ENCODE measurements around the gene RABEPK.

DNA sequence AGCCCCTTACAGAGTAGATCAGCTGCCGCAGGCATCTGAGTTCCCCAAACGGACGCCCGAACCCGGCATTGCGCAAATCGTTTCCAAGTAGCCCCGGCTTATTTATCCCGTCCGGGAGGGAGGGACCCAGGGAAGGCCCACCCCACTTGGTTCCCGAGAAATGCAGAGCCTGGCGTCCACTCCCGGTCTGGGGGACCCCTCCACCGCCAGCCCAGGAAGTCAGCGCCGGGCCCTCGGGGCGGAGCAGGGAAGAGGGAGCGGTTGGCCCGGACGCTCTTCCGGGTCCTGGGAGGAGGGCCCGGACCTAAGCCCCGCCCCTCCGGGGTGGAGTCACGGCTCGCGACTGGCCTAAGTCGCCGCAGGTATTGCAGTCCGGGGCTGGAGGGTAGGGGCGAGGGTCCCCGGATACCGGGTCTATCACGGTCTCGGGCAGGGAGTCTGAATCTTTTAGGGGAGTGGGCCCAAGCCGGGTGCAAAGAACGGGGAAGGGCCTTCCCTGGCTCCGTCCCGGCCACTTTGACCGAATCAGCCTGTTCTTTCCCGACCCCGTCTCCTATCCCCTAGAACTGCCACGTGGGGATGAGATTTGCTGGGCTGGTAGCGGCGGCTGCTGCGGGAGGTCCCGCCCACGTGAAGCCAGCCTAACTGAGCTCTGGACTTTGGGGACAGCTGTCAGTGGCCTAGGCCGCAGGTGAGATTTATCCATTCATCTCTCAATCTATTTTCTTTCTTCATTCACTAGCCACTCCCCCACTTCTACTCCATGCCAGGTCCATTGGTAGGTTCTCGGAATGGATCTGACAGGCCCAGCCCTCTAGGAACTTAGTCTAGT is at the start of gene RABEPK:
- TF ChIP-seq, protein P1, sequence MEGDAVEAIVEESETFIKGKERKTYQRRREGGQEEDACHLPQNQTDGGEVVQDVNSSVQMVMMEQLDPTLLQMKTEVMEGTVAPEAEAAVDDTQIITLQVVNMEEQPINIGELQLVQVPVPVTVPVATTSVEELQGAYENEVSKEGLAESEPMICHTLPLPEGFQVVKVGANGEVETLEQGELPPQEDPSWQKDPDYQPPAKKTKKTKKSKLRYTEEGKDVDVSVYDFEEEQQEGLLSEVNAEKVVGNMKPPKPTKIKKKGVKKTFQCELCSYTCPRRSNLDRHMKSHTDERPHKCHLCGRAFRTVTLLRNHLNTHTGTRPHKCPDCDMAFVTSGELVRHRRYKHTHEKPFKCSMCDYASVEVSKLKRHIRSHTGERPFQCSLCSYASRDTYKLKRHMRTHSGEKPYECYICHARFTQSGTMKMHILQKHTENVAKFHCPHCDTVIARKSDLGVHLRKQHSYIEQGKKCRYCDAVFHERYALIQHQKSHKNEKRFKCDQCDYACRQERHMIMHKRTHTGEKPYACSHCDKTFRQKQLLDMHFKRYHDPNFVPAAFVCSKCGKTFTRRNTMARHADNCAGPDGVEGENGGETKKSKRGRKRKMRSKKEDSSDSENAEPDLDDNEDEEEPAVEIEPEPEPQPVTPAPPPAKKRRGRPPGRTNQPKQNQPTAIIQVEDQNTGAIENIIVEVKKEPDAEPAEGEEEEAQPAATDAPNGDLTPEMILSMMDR (optimal IDR thresholded peaks at IDR 0.05 in 1 of 3, IDR thresholded peaks at IDR 0.05 in 1 of 3, conservative IDR thresholded peaks at IDR 0.05 in 1 of 3; ENCODE audit: extremely low read depth in 1 of 3, insufficient read depth in 2 of 3, low read length in 3 of 3): no peak
- no peak for TF ChIP-seq EZH2 (IDR thresholded peaks at IDR 0.05; ENCODE audit: low read length)
